ENCODE measurements around the gene MAPRE2. TPM values are rescaled to one million over a fixed set of nuclear protein-coding genes. Genes with fewer than 3 reads are reported as not detected.

Gene MAPRE2
- total RNA-seq, 1 experiment from 2014 or later = 29.4 TPM

DNA sequence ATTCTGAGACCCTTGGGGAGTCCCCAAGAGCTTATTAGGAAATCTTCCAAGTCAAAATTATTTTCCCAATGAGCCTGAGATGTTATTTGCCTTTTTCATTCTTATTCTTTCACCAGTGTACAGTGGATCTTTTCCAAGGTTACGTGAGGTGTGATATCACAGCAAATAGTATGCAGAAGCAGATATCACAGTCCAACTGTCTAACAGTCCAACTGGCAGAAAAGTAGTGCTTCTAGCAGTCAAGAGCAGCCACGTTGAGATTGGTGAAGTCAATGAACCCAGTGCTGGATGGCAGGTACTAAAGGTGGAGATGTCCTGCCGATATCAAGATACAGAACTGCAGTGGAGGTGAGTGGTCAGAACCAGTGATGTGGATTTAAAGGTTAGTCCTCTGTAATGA lies 120.7 kb downstream of the MAPRE2 start:
- Histone ChIP-seq H3K4ac (ENCODE audit: low read depth, low read length) (no peak overlapping the region), H2AFZ (ENCODE audit: low read length) (no peak overlapping the region), H3K23me2 (ENCODE audit: insufficient read length, low read depth, low read length, poor library complexity, severe bottlenecking) (no peaks in the 10 kb centered on the region), H2BK120ac (ENCODE audit: low read depth, low read length, poor library complexity, severe bottlenecking) (no peak overlapping the region), H4K5ac (ENCODE audit: insufficient read length, low read depth, low read length) (no peak overlapping the region), H3K56ac (ENCODE audit: insufficient read length, low read depth, low read length) (no peak overlapping the region), H2BK15ac (ENCODE audit: low read depth, low read length) (no peak overlapping the region), H3K79me2 (ENCODE audit: insufficient read depth, low read length) (no peaks in the 10 kb centered on the region), H2BK5ac (ENCODE audit: insufficient read length, low read length) (no peak overlapping the region), H4K20me1 (ENCODE audit: control insufficient read depth, insufficient read depth, insufficient read length) (no peaks in the 10 kb centered on the region), H2AK5ac (ENCODE audit: insufficient read length, low read length) (no peak overlapping the region), H3K23ac (ENCODE audit: insufficient read length, low read depth, low read length) (no peak overlapping the region), H3K9ac (ENCODE audit: extremely low read depth, insufficient read length, low read length) (no peak overlapping the region), H4K8ac (replicated peaks; ENCODE audit: insufficient read length, low read depth, low read length) (no peak overlapping the region), H3K9me3 (ENCODE audit: control insufficient read depth, low read depth, low read length) (no peaks in the 10 kb centered on the region), H2BK12ac (ENCODE audit: insufficient read length, low read depth, low read length) (no peak overlapping the region), H3K14ac (ENCODE audit: insufficient read depth, low read length) (no peak overlapping the region), H3K79me1 (ENCODE audit: insufficient read depth, low read depth, low read length, poor library complexity, severe bottlenecking) (no peaks in the 10 kb centered on the region), H2BK20ac (ENCODE audit: low read depth, low read length, poor library complexity, severe bottlenecking) (no peak overlapping the region), H3T11ph (ENCODE audit: low read length) (no peak overlapping the region), H3K27me3 (ENCODE audit: insufficient read depth, low read length) (no peaks in the 10 kb centered on the region), H3K4me2 (ENCODE audit: insufficient read depth, insufficient read length, low read length) (no peak overlapping the region), H3K4me1 (ENCODE audit: insufficient read depth, low read length) (no peaks in the 10 kb centered on the region), H4K91ac (ENCODE audit: insufficient read length, low read depth, low read length) (no peak overlapping the region), H3K18ac (ENCODE audit: insufficient read length, low read depth, low read length) (no peak overlapping the region), H3K27ac (ENCODE audit: insufficient read length, low read depth, low read length) (no peak overlapping the region)
- Mint-ChIP-seq H3K9me3 (no peaks in the 10 kb centered on the region), H3K36me3 (ENCODE audit: insufficient read depth in 1 of 3, low read depth in 3 of 3) (no peaks in the 10 kb centered on the region), H3K4me3 (no peak overlapping the region), H3K27ac (no peak overlapping the region), H3K27me3 (ENCODE audit: low read depth) (no peaks in the 10 kb centered on the region), H3K4me1 (no peaks in the 10 kb centered on the region)
- TF ChIP-seq, protein P1, sequence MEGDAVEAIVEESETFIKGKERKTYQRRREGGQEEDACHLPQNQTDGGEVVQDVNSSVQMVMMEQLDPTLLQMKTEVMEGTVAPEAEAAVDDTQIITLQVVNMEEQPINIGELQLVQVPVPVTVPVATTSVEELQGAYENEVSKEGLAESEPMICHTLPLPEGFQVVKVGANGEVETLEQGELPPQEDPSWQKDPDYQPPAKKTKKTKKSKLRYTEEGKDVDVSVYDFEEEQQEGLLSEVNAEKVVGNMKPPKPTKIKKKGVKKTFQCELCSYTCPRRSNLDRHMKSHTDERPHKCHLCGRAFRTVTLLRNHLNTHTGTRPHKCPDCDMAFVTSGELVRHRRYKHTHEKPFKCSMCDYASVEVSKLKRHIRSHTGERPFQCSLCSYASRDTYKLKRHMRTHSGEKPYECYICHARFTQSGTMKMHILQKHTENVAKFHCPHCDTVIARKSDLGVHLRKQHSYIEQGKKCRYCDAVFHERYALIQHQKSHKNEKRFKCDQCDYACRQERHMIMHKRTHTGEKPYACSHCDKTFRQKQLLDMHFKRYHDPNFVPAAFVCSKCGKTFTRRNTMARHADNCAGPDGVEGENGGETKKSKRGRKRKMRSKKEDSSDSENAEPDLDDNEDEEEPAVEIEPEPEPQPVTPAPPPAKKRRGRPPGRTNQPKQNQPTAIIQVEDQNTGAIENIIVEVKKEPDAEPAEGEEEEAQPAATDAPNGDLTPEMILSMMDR (conservative IDR thresholded peaks at IDR 0.05) = no peak
- WGBS (ENCODE audit: extremely low coverage, insufficient read length, low lambda C conversion rate) = no CpG with 5 or more reads among the region's 3 CpGs
- no peak for DNase-seq

Measured in H9 (cell line).